Measurements from ENCODE around the gene UNC119B. TPM values are rescaled to one million over a fixed set of nuclear protein-coding genes. Genes with fewer than 3 reads are reported as not detected.

Gene UNC119B
- polyA plus RNA-seq, 1 of the 3 experiments (the other 2 are of a cell fraction): 23.6 TPM

GRCh38 chr12:120662879-120663278 lies 47.4 kb upstream of the UNC119B start:
- H3K4me2 ChIP-seq: no peak overlapping the region
- WGBS (ENCODE audit: low lambda C conversion rate): 50% methylated on average over 3 of the region's 3 CpGs

More at GRCh38 chr12:120662879-120663278, 47.4 kb upstream of the UNC119B start:
- Histone ChIP-seq H3K9ac (no peak overlapping the region), H2AFZ (ENCODE audit: low read depth) (no peak overlapping the region), H3K9me2 (no peaks in the 10 kb centered on the region), H3K27me3 (ENCODE audit: insufficient read depth) (peaks cover 2% of the 10 kb centered on the region; the same call in 1 of the 2 replicates), H3F3A (replicated peaks; ENCODE audit: insufficient read depth) (no peaks in the 10 kb centered on the region), H3K36me3 (replicated peaks in 1 of 2; ENCODE audit: control insufficient read depth in 1 of 2, insufficient read depth in 2 of 2, low read length in 1 of 2) (no peaks in the 10 kb centered on the region), H3K4me3 (ENCODE audit: low read depth in 2 of 2, low read length in 1 of 2) (no peak overlapping the region), H3K9me3 (no peaks in the 10 kb centered on the region), H4K20me1 (ENCODE audit: insufficient read depth) (no peaks in the 10 kb centered on the region), H3K79me2 (ENCODE audit: insufficient read depth) (no peaks in the 10 kb centered on the region), H3K4me1 (ENCODE audit: control insufficient read depth in 1 of 2, insufficient read depth in 2 of 2, low read depth in 1 of 2, low read length in 1 of 2) (no peaks in the 10 kb centered on the region), H3K27ac (ENCODE audit: low read depth in 2 of 2, low read length in 1 of 2) (no peak overlapping the region)
- no peak for TF ChIP-seq MAX (IDR thresholded peaks at IDR 0.05; ENCODE audit: low read depth)
- TF ChIP-seq EZH2phosphoT487 (IDR thresholded peaks at IDR 0.05; ENCODE audit: borderline replicate concordance, low read depth): no peak
- TF ChIP-seq RFX5 (IDR thresholded peaks at IDR 0.05; ENCODE audit: low read length): no peak
- no peak for TF ChIP-seq SIN3A (IDR thresholded peaks at IDR 0.05; ENCODE audit: borderline replicate concordance, low read depth, low read length)
- TF ChIP-seq RCOR1 (IDR thresholded peaks at IDR 0.05; ENCODE audit: low read length): no peak
- TF ChIP-seq YY1 (IDR thresholded peaks at IDR 0.05; ENCODE audit: low read depth): no peak
- no peak for TF ChIP-seq MEF2A (IDR thresholded peaks at IDR 0.05; ENCODE audit: borderline replicate concordance, low read depth)
- TF ChIP-seq GATA2 (CRISPR knock-in tag; IDR thresholded peaks at IDR 0.05): no peak
- TF ChIP-seq PBX3 (IDR thresholded peaks at IDR 0.05): no peak
- no peak for TF ChIP-seq RXRA (IDR thresholded peaks at IDR 0.05; ENCODE audit: borderline replicate concordance, low read depth)
- TF ChIP-seq TCF12 (IDR thresholded peaks at IDR 0.05): no peak
- TF ChIP-seq IRF3 (IDR thresholded peaks at IDR 0.05; ENCODE audit: low read depth, low read length): no peak
- no peak for TF ChIP-seq CHD2 (IDR thresholded peaks at IDR 0.05; ENCODE audit: low read length, partially characterized antibody)
- TF ChIP-seq NFIC (IDR thresholded peaks at IDR 0.05; ENCODE audit: borderline replicate concordance): no peak
- TF ChIP-seq TAF1 (IDR thresholded peaks at IDR 0.05; ENCODE audit: borderline replicate concordance, low read depth, low read length): no peak
- TF ChIP-seq CTCF (IDR thresholded peaks at IDR 0.05): no peak
- no peak for TF ChIP-seq FOXM1 (IDR thresholded peaks at IDR 0.05; ENCODE audit: low read depth)
- TF ChIP-seq RAD21 (IDR thresholded peaks at IDR 0.05; ENCODE audit: low read length): no peak
- TF ChIP-seq USF1 (IDR thresholded peaks at IDR 0.05; ENCODE audit: borderline replicate concordance, low read depth): no peak
- TF ChIP-seq NRF1 (IDR thresholded peaks at IDR 0.05; ENCODE audit: low read depth, low read length): no peak
- ChIA-PET POLR2A (no interaction called here), CTCF (interaction anchor here (2.2 kb wide), 1 partner anchor 14 kb away, joined by 11 read pairs; no protein-coding TSS in a partner anchor)
- DNase-seq: no peak
